IMR-90 (cell line): ENCODE measurements around the gene KNCN. TPM values are rescaled to one million over a fixed set of nuclear protein-coding genes. Genes with fewer than 3 reads are reported as not detected.

Experiments used
- ATAC-seq: fragments of 200-7000 bp; cut with Tn5 transposase; 2 replicates; pipeline ENCODE4 v1.9.1; 2020; ENCODE audit warnings: low read depth, mild to moderate bottlenecking, moderate library complexity
- BruUV-seq: library from RNA; stranded (reverse); fragments of 400-500 nt; replicated peaks from 2 replicates; lab custom pipeline; 2021; lab: Mats Ljungman, UMichigan
- CTCF ChIA-PET: fragments of 300-600 bp; formaldehyde crosslinking; extraction: SDS; loops from one replicate; lab custom pipeline; 2021; ENCODE audit warnings: antibody characterized with exemption; lab: Yijun Ruan, JAX
- POLR2A ChIA-PET: fragments of 300-600 bp; sonication (Branson Sonifier 250); formaldehyde crosslinking; loops from one replicate; lab custom pipeline; 2022; ENCODE audit warnings: antibody characterized with exemption; ENCODE audit not compliant: unreplicated experiment; lab: Charles Lee
- DNase-seq: peaks from one replicate; pipeline ENCODE4 v3.0.0; 2013
- H2AFZ ChIP-seq: replicated peaks from 2 replicates; pipeline ENCODE3; 2013; ENCODE audit warnings: low read length, mild to moderate bottlenecking; ENCODE audit not compliant: poor library complexity
- H2AK5ac ChIP-seq: 2 replicates; pipeline ENCODE4 v1.6.1; 2013; ENCODE audit warnings: low read depth, low read length, inconsistent platforms
- H2AK9ac ChIP-seq: replicated peaks from 2 replicates; pipeline ENCODE3; 2013; ENCODE audit warnings: mild to moderate bottlenecking, low read depth, low read length, moderate library complexity; ENCODE audit not compliant: poor library complexity
- H2BK120ac ChIP-seq: 2 replicates; pipeline ENCODE4 v1.6.1; 2013; ENCODE audit warnings: low read depth, low read length, inconsistent platforms
- H2BK15ac ChIP-seq: 3 replicates; pipeline ENCODE4 v1.6.1; 2013; ENCODE audit warnings: low read depth, low read length, inconsistent platforms
- H2BK20ac ChIP-seq: 2 replicates; pipeline ENCODE4 v1.6.1; 2013; ENCODE audit warnings: low read depth, mild to moderate bottlenecking, inconsistent platforms, low read length, moderate library complexity
- H2BK5ac ChIP-seq: 2 replicates; pipeline ENCODE4 v1.6.1; 2013; ENCODE audit warnings: mild to moderate bottlenecking, low read depth, low read length, inconsistent platforms; ENCODE audit not compliant: poor library complexity, severe bottlenecking
- H3K14ac ChIP-seq: replicated peaks from 2 replicates; pipeline ENCODE4 v1.6.1; 2013; ENCODE audit warnings: low read depth, low read length, inconsistent platforms
- H3K18ac ChIP-seq: 2 replicates; pipeline ENCODE4 v1.6.1; 2013; ENCODE audit warnings: low read depth, low read length, control low read depth
- H3K23ac ChIP-seq: 2 replicates; pipeline ENCODE4 v1.6.1; 2013; ENCODE audit warnings: low read depth, low read length, inconsistent platforms
- H3K27ac ChIP-seq: 2 replicates; pipeline ENCODE4 v1.5.1; 2013; ENCODE audit warnings: mild to moderate bottlenecking, control low read depth, low read length; ENCODE audit not compliant: insufficient read depth
- H3K27me3 ChIP-seq: 2 replicates; pipeline ENCODE4 v1.6.1; 2013; ENCODE audit warnings: low read length; ENCODE audit not compliant: control insufficient read depth, insufficient read depth
- H3K36me3 ChIP-seq: 2 replicates; pipeline ENCODE4 v1.6.1; 2013; ENCODE audit warnings: low read length, mixed read lengths; ENCODE audit not compliant: control insufficient read depth, insufficient read depth
- H3K4ac ChIP-seq: 2 replicates; pipeline ENCODE4 v1.6.1; 2013; ENCODE audit warnings: low read depth, low read length, inconsistent platforms
- H3K4me1 ChIP-seq: 2 replicates; pipeline ENCODE4 v1.6.1; 2013; ENCODE audit warnings: low read length, mixed read lengths; ENCODE audit not compliant: control insufficient read depth, insufficient read depth
- H3K4me2 ChIP-seq: 2 replicates; pipeline ENCODE4 v1.6.1; 2013; ENCODE audit warnings: low read depth, mild to moderate bottlenecking, control low read depth, low read length, moderate library complexity
- H3K4me3 ChIP-seq: 2 replicates; pipeline ENCODE4 v1.5.1; 2013; ENCODE audit warnings: low read depth, mild to moderate bottlenecking, control low read depth, low read length, moderate library complexity; ENCODE audit not compliant: insufficient read depth
- H3K56ac ChIP-seq: 2 replicates; pipeline ENCODE4 v1.6.1; 2013; ENCODE audit warnings: low read length, inconsistent platforms; ENCODE audit not compliant: insufficient read depth; ENCODE audit errors: extremely low read depth
- H3K79me1 ChIP-seq, 2 experiments: 2 replicates each; pipeline ENCODE4 v1.6.1; 2013; ENCODE audit warnings: low read length in 2 of 2, inconsistent platforms in 1 of 2, low read depth in 1 of 2
- H3K9ac ChIP-seq: 2 replicates; pipeline ENCODE4 v1.6.1; 2013; ENCODE audit warnings: low read depth, low read length, control low read depth
- H3K9me1 ChIP-seq: 2 replicates; pipeline ENCODE4 v1.6.1; 2013; ENCODE audit warnings: low read length, inconsistent platforms; ENCODE audit not compliant: insufficient read depth
- H3K9me3 ChIP-seq: 2 replicates; pipeline ENCODE4 v1.6.1; 2013; ENCODE audit warnings: low read length; ENCODE audit not compliant: control insufficient read depth, insufficient read depth
- H4K20me1 ChIP-seq: 2 replicates; pipeline ENCODE4 v1.6.1; 2013; ENCODE audit warnings: low read length, inconsistent platforms; ENCODE audit not compliant: insufficient read depth
- H4K5ac ChIP-seq: 2 replicates; pipeline ENCODE4 v1.6.1; 2013; ENCODE audit warnings: mild to moderate bottlenecking, low read depth, low read length, control low read depth
- H4K8ac ChIP-seq, 2 experiments: 2 replicates each; pipeline ENCODE4 v1.6.1; 2013; ENCODE audit warnings: low read depth in 2 of 2, low read length in 2 of 2, control low read depth in 1 of 2, inconsistent platforms in 1 of 2
- H4K91ac ChIP-seq: 2 replicates; pipeline ENCODE4 v1.6.1; 2013; ENCODE audit warnings: low read depth, low read length, inconsistent platforms; ENCODE audit not compliant: insufficient read depth
- BHLHE40 ChIP-seq: fragments of 150-350 bp; IDR thresholded peaks from 2 replicates; pipeline ENCODE4 v1.6.1; 2016; ENCODE audit warnings: mild to moderate bottlenecking, low read depth, low read length
- CEBPB ChIP-seq: IDR thresholded peaks from 2 replicates; pipeline ENCODE4 v1.6.1; 2012; ENCODE audit warnings: low read depth, low read length, improper control_type of control experiment
- CHD1 ChIP-seq: IDR thresholded peaks from 2 replicates; pipeline ENCODE4 v1.6.1; 2012; ENCODE audit warnings: low read depth, low read length, improper control_type of control experiment
- CTCF ChIP-seq: conservative IDR thresholded peaks from 2 replicates; pipeline ENCODE4 v1.5.1; 2012; ENCODE audit warnings: mild to moderate bottlenecking, low read depth, low read length, improper control_type of control experiment
- ELK1 ChIP-seq: fragments of 150-350 bp; IDR thresholded peaks from 2 replicates; pipeline ENCODE4 v1.6.1; 2016; ENCODE audit warnings: low read depth, mild to moderate bottlenecking, low read length, moderate library complexity, borderline replicate concordance
- FOS ChIP-seq: fragments of 150-350 bp; IDR thresholded peaks from 2 replicates; pipeline ENCODE4 v1.6.1; 2016; ENCODE audit warnings: low read depth, low read length
- MAFK ChIP-seq: IDR thresholded peaks from 2 replicates; pipeline ENCODE4 v1.6.1; 2012; ENCODE audit warnings: low read depth, low read length, improper control_type of control experiment
- MAZ ChIP-seq: IDR thresholded peaks from 2 replicates; pipeline ENCODE4 v1.6.1; 2012; ENCODE audit warnings: low read depth, mild to moderate bottlenecking, low read length, improper control_type of control experiment, moderate library complexity, borderline replicate concordance
- MXI1 ChIP-seq: IDR thresholded peaks from 2 replicates; pipeline ENCODE4 v1.6.1; 2012; ENCODE audit warnings: low read depth, mild to moderate bottlenecking, low read length, moderate library complexity, borderline replicate concordance
- NFE2L2 ChIP-seq: fragments of 150-350 bp; IDR thresholded peaks from 2 replicates; pipeline ENCODE4 v1.6.1; 2016; ENCODE audit warnings: low read depth, mild to moderate bottlenecking, low read length
- POLR2A ChIP-seq: IDR thresholded peaks from 2 replicates; pipeline ENCODE4 v1.6.1; 2012; ENCODE audit warnings: mild to moderate bottlenecking, low read depth, low read length
- RAD21 ChIP-seq: IDR thresholded peaks from 2 replicates; pipeline ENCODE4 v1.6.1; 2012; ENCODE audit warnings: low read length, improper control_type of control experiment
- RCOR1 ChIP-seq: IDR thresholded peaks from 2 replicates; pipeline ENCODE4 v1.6.1; 2012; ENCODE audit warnings: mild to moderate bottlenecking, low read length, improper control_type of control experiment; ENCODE audit not compliant: insufficient replicate concordance
- RFX5 ChIP-seq: IDR thresholded peaks from 2 replicates; pipeline ENCODE4 v1.8.0; 2012; ENCODE audit warnings: low read depth, mild to moderate bottlenecking, low read length, moderate library complexity
- SMC3 ChIP-seq: fragments of 150-350 bp; IDR thresholded peaks from 2 replicates; pipeline ENCODE4 v1.6.1; 2016; ENCODE audit warnings: low read depth, mild to moderate bottlenecking, antibody characterized with exemption, low read length, moderate library complexity
- USF2 ChIP-seq: fragments of 150-350 bp; IDR thresholded peaks from 2 replicates; pipeline ENCODE4 v1.6.1; 2017; ENCODE audit warnings: mild to moderate bottlenecking, antibody characterized with exemption, low read length, low read depth
- WGBS, 2 experiments: methylation state at CpG; one replicate each; pipeline versions ENCODE4 v1.1.5 to v1.1.7; 2013; ENCODE audit warnings: missing lambda C conversion rate in 2 of 2; ENCODE audit not compliant: insufficient read length in 1 of 2; ENCODE audit errors: extremely low coverage in 2 of 2; 5-methylcytosine and 5-hydroxymethylcytosine counted together
- dilution Hi-C: fragments of 300-500 bp; cut with HindIII; formaldehyde crosslinking; loops from one replicate; pipeline ENCODE4 v1.14.3; 2018; ENCODE audit warnings: low sequenced_read_pairs; ENCODE audit not compliant: unreplicated experiment
- in situ Hi-C: fragments of 300-500 bp; cut with MboI; formaldehyde crosslinking; loops from 3 replicates; pipeline ENCODE4 v1.14.3; 2019; ENCODE audit warnings: low sequenced_read_pairs, inconsistent platforms, mixed read lengths
- intact Hi-C: fragments of 100-400 bp; cut with micrococcal nuclease; formaldehyde crosslinking; loops from 2 replicates; pipeline ENCODE4 v1.10.0; 2022
- polyA plus RNA-seq, 3 experiments: library from polyadenylated mRNA; depleted of rRNA; stranded (reverse); fragments of >200 nt; gene quantifications; 2 replicates each; pipeline ENCODE4 v1.2.3, GENCODE V29; 2012; ENCODE audit warnings: low replicate concordance in 1 of 3
- total RNA-seq: library from RNA; depleted of rRNA; stranded (reverse); fragments of >200 nt; gene quantifications from 2 replicates; pipeline ENCODE4 v1.2.3, GENCODE V29; 2012

KNCN gene
- total and polyA plus RNA-seq, 2 of the 4 experiments (the other 2 are of a cell fraction) = not detected

- TF ChIP-seq CHD1 (no peak), RCOR1 (no peak), CEBPB (no peak), MAFK (no peak), FOS (no peak), ELK1 (no peak), USF2 (no peak), SMC3 (no peak), RFX5 (no peak), MXI1 (no peak), MAZ (no peak), CTCF (no peak), RAD21 (no peak), BHLHE40 (no peak), POLR2A (no peak), NFE2L2 (no peak)
- ChIA-PET POLR2A (no interaction called here), CTCF (no interaction called here)
- no peak overlapping the region for H4K5ac ChIP-seq
- intact Hi-C loops = no loop called here
- H4K20me1 ChIP-seq = no peaks in the 10 kb centered on the region
- in situ Hi-C loops = no loop called here
- no peak for DNase-seq
- no peaks in the 10 kb centered on the region for H3K9me3 ChIP-seq
- no peak overlapping the region for H3K9ac ChIP-seq
- H2BK5ac ChIP-seq = no peak overlapping the region
- H2BK20ac ChIP-seq = no peak overlapping the region
- no TSS peak for BruUV-seq
- H3K4ac ChIP-seq = no peak overlapping the region
- no peak overlapping the region for H3K4me2 ChIP-seq
- no peak overlapping the region for H4K8ac ChIP-seq
- H2AFZ ChIP-seq = no peak overlapping the region
- no peaks in the 10 kb centered on the region for H3K9me1 ChIP-seq
- ATAC-seq = no peak
- peaks cover 48% of the 10 kb centered on the region for H3K27me3 ChIP-seq
- no peaks in the 10 kb centered on the region for H3K36me3 ChIP-seq
- no peak overlapping the region for H3K23ac ChIP-seq
- 74% methylated on average over 11 of the region's 23 CpGs; no CpG with 5 or more reads in 1 of the 2 experiments for WGBS, 2 experiments
- H3K27ac ChIP-seq = no peak overlapping the region
- no peak overlapping the region for H2BK15ac ChIP-seq
- no peak overlapping the region for H2BK120ac ChIP-seq
- H3K4me3 ChIP-seq = no peak overlapping the region
- H2AK9ac ChIP-seq = no peak overlapping the region
- dilution Hi-C loops = no loop called here
- no peak overlapping the region for H2AK5ac ChIP-seq
- no peaks in the 10 kb centered on the region for H3K4me1 ChIP-seq
- H3K14ac ChIP-seq = no peak overlapping the region
- H3K56ac ChIP-seq = no peak overlapping the region
- no peak overlapping the region for H3K18ac ChIP-seq
- H4K91ac ChIP-seq = no peak overlapping the region
- H3K79me1 ChIP-seq = no peaks in the 10 kb centered on the region
These were observed 39.2 kb downstream of the KNCN start for GRCh38 chr1:46512135-46512791.
